SH-SY5Y (cell line): ENCODE measurements around the gene SOWAHC.

Experiments used
- GATA2 ChIP-seq: IDR thresholded peaks from 2 replicates; pipeline ENCODE4 v1.6.1; 2011; ENCODE audit warnings: mild to moderate bottlenecking, low read depth, low read length
- GATA3 ChIP-seq: IDR thresholded peaks from 2 replicates; pipeline ENCODE4 v1.6.1; 2011; ENCODE audit warnings: low read depth, mild to moderate bottlenecking, low read length, moderate library complexity

SOWAHC gene, protein sequence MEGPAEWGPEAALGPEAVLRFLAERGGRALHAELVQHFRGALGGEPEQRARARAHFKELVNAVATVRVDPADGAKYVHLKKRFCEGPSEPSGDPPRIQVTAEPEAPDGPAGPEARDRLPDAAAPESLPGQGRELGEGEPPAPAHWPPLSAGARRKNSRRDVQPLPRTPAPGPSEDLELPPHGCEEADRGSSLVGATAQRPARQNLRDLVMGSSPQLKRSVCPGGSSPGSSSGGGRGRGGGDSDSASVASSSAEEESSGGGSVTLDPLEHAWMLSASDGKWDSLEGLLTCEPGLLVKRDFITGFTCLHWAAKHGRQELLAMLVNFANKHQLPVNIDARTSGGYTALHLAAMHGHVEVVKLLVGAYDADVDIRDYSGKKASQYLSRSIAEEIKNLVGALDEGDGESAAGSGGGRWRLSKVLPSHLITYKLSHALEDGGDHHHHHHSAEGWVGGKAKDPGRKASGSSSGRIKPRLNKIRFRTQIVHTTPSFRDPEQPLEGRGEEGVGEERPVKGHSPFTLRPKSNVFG

DNA sequence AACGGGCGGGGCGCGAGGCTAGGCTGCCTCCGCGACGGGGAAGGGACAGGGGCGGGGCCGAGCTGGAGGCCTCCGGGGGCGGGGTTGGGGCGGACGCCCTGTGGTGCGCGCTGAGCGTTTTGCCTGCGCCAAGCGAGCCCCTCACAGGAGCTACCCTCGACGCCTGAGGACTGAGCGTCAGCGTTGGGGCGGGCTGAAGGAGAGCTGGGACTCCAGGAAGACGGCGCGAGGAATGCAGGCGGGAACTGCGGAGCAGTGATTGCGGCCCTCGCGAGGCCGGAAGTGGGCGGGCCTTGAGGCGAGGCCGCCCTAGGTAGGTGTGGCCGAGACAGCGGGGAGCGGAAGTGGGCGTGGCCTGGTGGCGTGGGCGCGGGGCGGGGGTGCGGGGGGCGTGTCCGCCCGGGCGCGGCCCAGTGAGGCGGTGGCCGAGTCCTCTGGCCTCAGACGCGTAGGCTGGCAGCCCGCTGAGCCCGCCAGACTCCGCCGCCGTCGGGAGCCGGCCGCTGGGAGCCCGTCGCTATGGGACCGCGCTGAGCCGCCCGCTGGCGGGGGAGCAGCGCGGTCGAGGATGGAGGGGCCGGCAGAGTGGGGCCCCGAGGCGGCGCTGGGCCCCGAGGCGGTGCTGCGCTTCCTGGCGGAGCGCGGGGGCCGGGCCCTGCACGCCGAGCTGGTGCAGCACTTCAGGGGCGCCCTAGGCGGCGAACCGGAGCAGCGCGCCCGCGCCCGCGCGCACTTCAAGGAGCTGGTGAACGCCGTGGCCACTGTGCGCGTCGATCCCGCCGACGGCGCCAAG is at the start of gene SOWAHC, which contains the start of gene SEPTIN10:
SOWAHC (plus strand) TSS at position 443 of the 793 bp plus-strand sequence; CDS start at position 569, 126 bp downstream.
SEPTIN10 (minus strand) TSS at position 45 of the 793 bp plus-strand sequence. CDS start 139 bp downstream, outside the sequence.
- no peak for TF ChIP-seq GATA2
- TF ChIP-seq GATA3, result no peak

GRCh38 chr2:109575373-109575772 is 38.8 kb upstream of the SOWAHC start:
- TF ChIP-seq GATA3 (no peak), GATA2 (no peak)

- TF ChIP-seq GATA3, result no peak
- TF ChIP-seq GATA2, result no peak
These were observed 31.0 kb upstream of the SOWAHC start for GRCh38 chr2:109582928-109583895.

- no peak for TF ChIP-seq GATA2
- no peak for TF ChIP-seq GATA3
These were observed 27.5 kb upstream of the SOWAHC start for GRCh38 chr2:109586687-109587086.

GRCh38 chr2:109591206-109591605 is 23.0 kb upstream of the SOWAHC start:
- no peak for TF ChIP-seq GATA3
- no peak for TF ChIP-seq GATA2

DNA sequence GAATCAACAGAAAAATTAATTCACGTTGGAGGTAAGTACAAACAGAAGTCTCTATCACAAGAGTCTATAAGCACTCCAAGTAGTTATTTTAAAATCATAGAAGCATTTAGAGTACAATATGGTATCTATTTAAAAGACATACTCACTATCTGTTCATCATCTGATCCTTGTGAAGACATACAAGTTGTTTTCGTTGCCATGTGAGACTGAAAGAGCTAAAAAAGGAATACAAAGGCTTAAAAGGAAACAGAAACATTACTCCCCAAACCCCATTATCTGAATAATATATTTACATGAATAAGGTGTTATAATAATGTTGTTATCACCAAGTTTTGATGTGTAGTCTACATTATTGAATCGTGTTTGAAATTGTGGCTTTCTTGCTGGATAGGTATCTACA is 21.3 kb upstream of the SOWAHC start:
- TF ChIP-seq GATA2, result no peak
- no peak for TF ChIP-seq GATA3

GRCh38 chr2:109594246-109594885 is 19.8 kb upstream of the SOWAHC start:
- TF ChIP-seq GATA2, result no peak
- no peak for TF ChIP-seq GATA3

DNA sequence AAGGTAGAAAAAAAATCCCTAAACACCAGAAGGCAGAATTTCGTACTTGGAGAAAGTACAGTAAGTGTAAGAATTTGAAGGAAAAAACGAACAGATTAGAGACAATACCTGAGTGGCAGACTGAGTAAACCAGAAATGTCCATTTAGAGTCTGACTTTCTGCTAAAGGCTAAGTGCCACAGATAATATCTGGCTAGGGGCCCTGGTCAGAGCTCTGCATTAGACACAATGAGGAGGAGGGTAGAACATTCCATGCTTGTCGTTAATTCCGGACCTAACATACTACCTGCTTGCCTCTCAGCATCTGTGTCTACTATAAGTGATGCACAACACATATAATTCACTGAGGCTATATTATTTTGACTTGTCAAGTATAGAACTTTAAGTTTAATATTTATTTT is 18.5 kb upstream of the SOWAHC start:
- TF ChIP-seq GATA3 (peak; percentile 37; the same call in 1 of the 2 replicates), GATA2 (peak; percentile 69; the same call in 1 of the 2 replicates)

GRCh38 chr2:109597283-109597682 is 16.9 kb upstream of the SOWAHC start:
- TF ChIP-seq GATA2 (no peak), GATA3 (no peak)

DNA sequence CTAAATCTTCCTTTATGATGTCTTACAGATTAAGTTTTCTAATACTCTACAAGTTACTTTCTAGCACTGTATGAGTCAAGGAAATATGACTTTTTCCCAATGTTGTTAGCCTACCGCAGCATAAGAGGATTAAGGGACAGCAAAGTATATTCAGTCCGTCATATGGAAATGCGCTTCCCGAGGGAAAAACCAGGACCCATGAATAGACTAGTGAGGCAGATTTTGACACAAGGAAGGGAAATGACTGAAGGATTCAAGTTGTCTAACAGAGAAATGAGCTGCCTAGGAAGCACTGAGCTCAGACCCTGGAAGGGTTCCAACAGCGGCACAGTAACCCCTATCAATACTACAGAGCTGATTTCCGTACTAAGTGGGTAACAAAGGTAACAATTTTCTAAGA is 12.4 kb upstream of the SOWAHC start:
- TF ChIP-seq GATA3 (no peak), GATA2 (no peak)

DNA sequence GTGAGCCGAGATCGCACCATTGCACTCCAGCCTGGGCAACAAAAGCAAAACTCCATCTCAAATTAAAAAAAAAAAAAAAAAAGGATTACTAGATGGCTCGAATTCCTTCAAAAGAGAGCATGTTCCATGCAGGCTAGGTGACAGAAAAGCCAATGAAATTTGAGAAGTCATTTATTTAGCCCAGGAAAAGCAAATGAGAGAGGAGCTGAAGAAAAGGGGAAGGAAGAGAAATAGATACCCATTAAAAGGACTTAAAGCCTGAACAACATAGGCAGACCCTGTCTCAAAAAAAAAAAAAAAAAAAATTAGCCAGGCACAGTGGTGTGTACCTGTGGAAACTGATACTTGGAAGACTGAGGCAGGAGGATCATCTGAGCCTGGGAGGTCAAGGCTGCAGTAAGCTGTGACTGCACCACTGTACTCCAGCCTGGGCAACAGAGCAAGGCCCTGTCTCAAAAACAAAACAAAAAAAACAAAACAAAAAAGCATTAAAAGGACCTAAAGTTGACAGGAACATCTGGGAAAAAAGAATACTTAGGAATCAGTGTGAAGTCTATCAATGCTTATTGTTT is 11.5 kb upstream of the SOWAHC start:
- no peak for TF ChIP-seq GATA3
- TF ChIP-seq GATA2, result no peak

DNA sequence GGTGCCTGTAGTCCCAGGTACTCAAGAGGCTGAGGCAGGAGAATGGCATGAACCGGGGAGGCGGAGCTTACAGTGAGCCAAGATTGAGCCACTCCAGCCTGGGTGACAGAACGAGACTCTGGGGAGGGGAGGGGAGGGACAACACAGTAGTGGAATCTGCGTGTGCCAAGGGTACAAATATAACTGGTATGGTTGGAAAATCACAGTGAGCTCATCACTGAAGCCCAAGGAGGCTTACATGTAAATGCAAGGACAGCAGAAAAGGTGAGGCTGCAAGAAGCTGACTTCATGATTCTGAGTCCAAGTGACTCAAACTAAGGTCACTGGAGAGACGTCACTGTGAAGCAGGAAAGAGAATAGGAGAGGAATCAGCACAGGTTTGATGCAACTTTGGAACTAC is 9.6 kb upstream of the SOWAHC start:
- no peak for TF ChIP-seq GATA2
- no peak for TF ChIP-seq GATA3
